ENCODE measurements around the gene MGMT. TPM values are rescaled to one million over a fixed set of nuclear protein-coding genes. Genes with fewer than 3 reads are reported as not detected.

MGMT gene
- polyA plus RNA-seq, 1 donor from 2014 or later = 0.94 TPM

- Histone ChIP-seq H4K20me1 (ENCODE audit: insufficient read depth) (no peaks in the 10 kb centered on the region), H3K36me3 (ENCODE audit: insufficient read depth, low read length) (no peaks in the 10 kb centered on the region)
Observed at GRCh38 chr10:129719415-129719739, 252.3 kb downstream of the MGMT start.

GRCh38 chr10:129719889-129720590 is 253.0 kb downstream of the MGMT start:
- Histone ChIP-seq H3K9me3 (ENCODE audit: low read length) (no peaks in the 10 kb centered on the region), H3K4me2 (ENCODE audit: low read length) (no peak overlapping the region), H3K9me2 (ENCODE audit: insufficient read depth, low read length) (no peaks in the 10 kb centered on the region), H3K4me3 (ENCODE audit: low read length) (no peak overlapping the region), H3K9ac (ENCODE audit: low read length) (no peak overlapping the region), H4K20me1 (ENCODE audit: insufficient read depth) (no peaks in the 10 kb centered on the region), H2AFZ (ENCODE audit: low read depth, low read length) (no peak overlapping the region), H3K36me3 (ENCODE audit: insufficient read depth, low read length) (no peaks in the 10 kb centered on the region), H3F3A (ENCODE audit: insufficient read depth, low read length, poor library complexity, severe bottlenecking) (no peaks in the 10 kb centered on the region), H3K79me2 (replicated peaks; ENCODE audit: insufficient read depth, low read length) (no peaks in the 10 kb centered on the region), H3K27me3 (ENCODE audit: insufficient read depth, low read depth, low read length) (no peaks in the 10 kb centered on the region), H3K27ac (ENCODE audit: low read length) (no peak overlapping the region)
- no peak for TF ChIP-seq POLR2AphosphoS5 (IDR thresholded peaks at IDR 0.05)
- TF ChIP-seq CTCF (IDR thresholded peaks at IDR 0.05; ENCODE audit: poor library complexity, severe bottlenecking) = no peak
- no peak for TF ChIP-seq EZH2 (IDR thresholded peaks at IDR 0.05; ENCODE audit: borderline replicate concordance, insufficient read depth, low read length, poor library complexity, severe bottlenecking)

More at GRCh38 chr10:129719415-129719739, 252.3 kb downstream of the MGMT start:
- no peaks in the 10 kb centered on the region for H3K27me3 ChIP-seq (ENCODE audit: insufficient read depth, low read depth, low read length)
- no peak overlapping the region for H3K4me2 ChIP-seq (ENCODE audit: low read length)
- H3K79me2 ChIP-seq (replicated peaks; ENCODE audit: insufficient read depth, low read length) = no peaks in the 10 kb centered on the region
- H3K9me2 ChIP-seq (ENCODE audit: insufficient read depth, low read length) = no peaks in the 10 kb centered on the region
- H3K9me3 ChIP-seq (ENCODE audit: low read length) = no peaks in the 10 kb centered on the region
- no peak overlapping the region for H3K4me3 ChIP-seq (ENCODE audit: low read length)
- H3K27ac ChIP-seq (ENCODE audit: low read length) = no peak overlapping the region
- no peaks in the 10 kb centered on the region for H3F3A ChIP-seq (ENCODE audit: insufficient read depth, low read length, poor library complexity, severe bottlenecking)
- TF ChIP-seq CTCF (IDR thresholded peaks at IDR 0.05; ENCODE audit: poor library complexity, severe bottlenecking) = no peak
- TF ChIP-seq TAF1 (IDR thresholded peaks at IDR 0.05; ENCODE audit: low read depth) = no peak
- no peak for TF ChIP-seq RAD21 (conservative IDR thresholded peaks at IDR 0.05)
- TF ChIP-seq SMC3 (conservative IDR thresholded peaks at IDR 0.05; ENCODE audit: poor library complexity) = no peak
- no peak for TF ChIP-seq EP300 (conservative IDR thresholded peaks at IDR 0.05; ENCODE audit: poor library complexity, severe bottlenecking)
- TF ChIP-seq EZH2 (IDR thresholded peaks at IDR 0.05; ENCODE audit: borderline replicate concordance, insufficient read depth, low read length, poor library complexity, severe bottlenecking) = no peak
- no peak for TF ChIP-seq MXI1 (conservative IDR thresholded peaks at IDR 0.05; ENCODE audit: poor library complexity, severe bottlenecking)
- no peak for TF ChIP-seq REST (IDR thresholded peaks at IDR 0.05; ENCODE audit: borderline replicate concordance)
- no peak overlapping the region for H2AFZ ChIP-seq (ENCODE audit: low read depth, low read length)
- no peak overlapping the region for H3K9ac ChIP-seq (ENCODE audit: low read length)

All from neural cell (in vitro differentiated cells).